ENCODE data around the gene MAGIX. TPM values are rescaled to one million over a fixed set of nuclear protein-coding genes. Genes with fewer than 3 reads are reported as not detected.

Gene MAGIX
- total RNA-seq, 4 donors from 2014 or later, result 5.6 to 28.8 (median 12.7) TPM

DNA sequence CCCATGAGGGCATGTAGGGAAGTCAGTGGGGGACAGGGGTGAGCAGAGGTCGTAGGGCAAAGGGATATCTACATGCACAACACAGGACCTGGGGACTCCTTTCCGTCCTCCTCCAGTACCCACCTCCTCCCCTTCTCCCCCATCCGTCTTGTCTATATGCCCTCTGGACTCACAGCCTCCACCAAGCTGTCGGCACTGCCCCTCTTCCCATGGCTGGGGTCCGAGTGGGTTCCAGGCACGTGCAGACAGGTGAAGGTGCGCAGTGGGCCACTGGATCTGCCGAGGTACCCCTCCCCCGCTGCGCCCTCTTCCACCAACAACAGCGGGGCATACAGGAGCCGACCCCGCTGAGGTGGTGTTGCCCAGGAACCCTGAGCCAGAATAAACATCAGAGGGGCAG lies 42.9 kb downstream of the MAGIX start:
- Histone ChIP-seq H3K27ac (no peak overlapping the region), H3K27me3 (no peaks in the 10 kb centered on the region), H3K4me1 (peaks cover 0 to 3% (median under 1%) of the 10 kb centered on the region in 4 donors), H3K36me3 (no peaks in the 10 kb centered on the region), H3K9me3 (no peaks in the 10 kb centered on the region), H3K4me3 (no peak overlapping the region)
- intact Hi-C loops (cut with DNase I; ENCODE audit: low total_unique reads) (no loop called here), in situ Hi-C loops (cut with MboI; ENCODE audit: low pct_ligation_motif_present in 1 of 4, low pct_unique_long_range_greater_than_20kb in 1 of 4, low sequenced_read_pairs in 3 of 4) (no loop called here)
- TF ChIP-seq POLR2AphosphoS5 (IDR thresholded peaks at IDR 0.05) (no peak), POLR2A (IDR thresholded peaks at IDR 0.05) (no peak), EP300 (IDR thresholded peaks at IDR 0.05; ENCODE audit: low read depth) (no peak)
- TF ChIP-seq, protein P1, sequence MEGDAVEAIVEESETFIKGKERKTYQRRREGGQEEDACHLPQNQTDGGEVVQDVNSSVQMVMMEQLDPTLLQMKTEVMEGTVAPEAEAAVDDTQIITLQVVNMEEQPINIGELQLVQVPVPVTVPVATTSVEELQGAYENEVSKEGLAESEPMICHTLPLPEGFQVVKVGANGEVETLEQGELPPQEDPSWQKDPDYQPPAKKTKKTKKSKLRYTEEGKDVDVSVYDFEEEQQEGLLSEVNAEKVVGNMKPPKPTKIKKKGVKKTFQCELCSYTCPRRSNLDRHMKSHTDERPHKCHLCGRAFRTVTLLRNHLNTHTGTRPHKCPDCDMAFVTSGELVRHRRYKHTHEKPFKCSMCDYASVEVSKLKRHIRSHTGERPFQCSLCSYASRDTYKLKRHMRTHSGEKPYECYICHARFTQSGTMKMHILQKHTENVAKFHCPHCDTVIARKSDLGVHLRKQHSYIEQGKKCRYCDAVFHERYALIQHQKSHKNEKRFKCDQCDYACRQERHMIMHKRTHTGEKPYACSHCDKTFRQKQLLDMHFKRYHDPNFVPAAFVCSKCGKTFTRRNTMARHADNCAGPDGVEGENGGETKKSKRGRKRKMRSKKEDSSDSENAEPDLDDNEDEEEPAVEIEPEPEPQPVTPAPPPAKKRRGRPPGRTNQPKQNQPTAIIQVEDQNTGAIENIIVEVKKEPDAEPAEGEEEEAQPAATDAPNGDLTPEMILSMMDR (IDR thresholded peaks at IDR 0.05), result no peak
- DNase-seq, result no peak
- 87% methylated on average over 13 of the region's 13 CpGs; no CpG with 5 or more reads in 1 of the 2 donors for WGBS, 2 donors (ENCODE audit: low coverage in 1 of 2)

DNA sequence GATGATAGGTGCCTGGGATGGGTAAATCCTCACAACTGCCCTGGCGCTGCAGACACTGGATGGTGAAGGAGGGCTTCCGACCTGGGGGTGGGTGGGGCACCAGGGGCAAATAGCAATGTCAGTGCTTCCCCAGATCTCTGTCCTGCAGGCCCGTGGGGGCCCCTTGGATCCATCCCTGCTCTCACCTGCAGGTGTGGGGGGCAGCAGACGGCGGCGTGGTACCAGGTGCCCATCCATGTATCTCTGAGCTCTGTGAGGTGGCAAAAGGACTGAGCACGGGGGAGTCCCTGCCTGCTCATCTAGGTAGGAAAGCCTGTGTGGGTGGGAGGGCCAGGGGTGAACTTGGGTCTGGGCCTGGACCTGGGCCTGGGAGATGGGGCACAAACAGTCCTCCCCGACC lies 44.0 kb downstream of the MAGIX start:
- H3K4me3 ChIP-seq, result no peak overlapping the region
- TF ChIP-seq POLR2A (IDR thresholded peaks at IDR 0.05) (no peak), POLR2AphosphoS5 (IDR thresholded peaks at IDR 0.05) (no peak)
- no peaks in the 10 kb centered on the region for H3K36me3 ChIP-seq
- H3K27ac ChIP-seq, result no peak overlapping the region
- DNase-seq, result no peak
- in situ Hi-C loops (cut with MboI; ENCODE audit: low pct_ligation_motif_present in 1 of 4, low pct_unique_long_range_greater_than_20kb in 1 of 4, low sequenced_read_pairs in 3 of 4) (no loop called here), intact Hi-C loops (cut with DNase I; ENCODE audit: low total_unique reads) (no loop called here)
- no peaks in the 10 kb centered on the region for H3K9me3 ChIP-seq
- no peaks in the 10 kb centered on the region for H3K27me3 ChIP-seq
- WGBS, 2 donors (ENCODE audit: low coverage in 1 of 2), result 69% methylated on average over 6 of the region's 8 CpGs; no CpG with 5 or more reads in 1 of the 2 donors
- no peaks in the 10 kb centered on the region for H3K4me1 ChIP-seq

DNA sequence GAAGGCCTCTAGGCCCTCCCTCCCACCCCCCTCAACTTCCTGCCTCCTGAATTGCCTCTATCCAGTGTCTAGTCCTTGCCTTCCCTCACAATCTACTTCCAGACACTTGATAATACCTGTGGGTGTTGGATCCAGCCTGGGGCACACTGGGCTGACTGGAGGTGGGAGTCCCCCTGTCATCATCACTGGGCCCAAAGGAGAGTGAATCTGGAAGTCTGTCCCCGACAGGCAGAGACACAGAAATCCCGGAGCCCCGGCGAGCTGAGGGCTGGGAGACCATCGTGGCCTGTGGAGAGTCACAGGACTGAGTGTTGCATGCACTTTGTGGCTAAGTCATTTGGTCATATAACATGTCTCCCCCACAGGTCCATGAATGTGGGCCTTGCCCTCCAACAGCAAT lies 45.8 kb downstream of the MAGIX start:
- no peak for TF ChIP-seq POLR2A (IDR thresholded peaks at IDR 0.05)
- no peak for TF ChIP-seq POLR2AphosphoS5 (IDR thresholded peaks at IDR 0.05)
- TF ChIP-seq EP300 (IDR thresholded peaks at IDR 0.05; ENCODE audit: low read depth), result no peak
- TF ChIP-seq, protein P1 (IDR thresholded peaks at IDR 0.05), result no peak
- H3K36me3 ChIP-seq, result no peaks in the 10 kb centered on the region
- intact Hi-C loops (cut with DNase I; ENCODE audit: low total_unique reads) (no loop called here), in situ Hi-C loops (cut with MboI; ENCODE audit: low pct_ligation_motif_present in 1 of 4, low pct_unique_long_range_greater_than_20kb in 1 of 4, low sequenced_read_pairs in 3 of 4) (no loop called here)
- DNase-seq, result no peak
- WGBS, 2 donors (ENCODE audit: low coverage in 1 of 2), result 95% methylated on average over 5 of the region's 5 CpGs; no CpG with 5 or more reads in 1 of the 2 donors
- no peaks in the 10 kb centered on the region for H3K4me1 ChIP-seq
- H3K4me3 ChIP-seq, result no peak overlapping the region
- H3K27ac ChIP-seq, result no peak overlapping the region
- no peaks in the 10 kb centered on the region for H3K27me3 ChIP-seq
- H3K9me3 ChIP-seq, result no peaks in the 10 kb centered on the region

DNA sequence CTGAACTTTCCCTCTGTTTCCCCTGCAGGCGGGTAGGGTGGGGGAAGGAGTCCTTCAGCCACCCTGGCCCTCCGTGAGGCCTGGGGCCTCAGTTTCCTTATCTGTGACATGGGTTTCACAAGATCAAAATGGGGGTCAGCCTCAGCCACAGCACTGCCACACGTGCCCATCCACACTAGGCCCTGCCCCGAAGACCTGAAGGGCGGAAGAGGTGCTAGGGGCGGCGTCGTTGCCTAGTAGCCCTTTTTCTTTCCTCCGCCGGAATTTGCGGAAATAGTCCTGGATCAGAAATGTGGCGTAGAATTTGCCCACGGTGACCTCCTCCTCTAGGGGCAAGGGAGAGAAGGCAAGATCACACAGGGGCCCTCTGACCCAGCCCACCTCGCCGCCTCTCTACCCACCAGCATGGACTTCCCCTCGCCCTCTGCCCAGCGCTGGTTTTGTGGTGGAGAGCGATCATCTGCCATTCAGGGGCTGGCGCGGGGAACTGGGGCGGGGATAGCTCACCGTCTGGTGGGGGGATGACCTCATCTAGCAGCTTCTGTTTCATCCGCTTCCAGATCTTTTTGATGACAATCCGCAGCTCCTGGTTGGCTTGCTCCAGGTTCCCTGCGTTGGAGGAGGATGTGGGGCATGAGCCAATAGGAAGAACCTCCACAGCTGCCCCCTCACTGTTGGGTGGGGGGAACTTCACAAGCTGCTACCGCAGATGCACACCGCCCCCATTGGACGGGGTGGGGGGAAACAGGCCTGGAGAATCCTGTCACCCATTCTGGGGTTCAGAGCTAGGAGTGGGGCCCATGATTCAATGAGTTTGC lies 47.1 kb downstream of the MAGIX start:
- intact Hi-C loops (cut with DNase I; ENCODE audit: low total_unique reads) (no loop called here), in situ Hi-C loops (cut with MboI; ENCODE audit: low pct_ligation_motif_present in 1 of 4, low pct_unique_long_range_greater_than_20kb in 1 of 4, low sequenced_read_pairs in 3 of 4) (no loop called here)
- 61% methylated on average over 28 of the region's 28 CpGs; no CpG with 5 or more reads in 1 of the 2 donors for WGBS, 2 donors (ENCODE audit: low coverage in 1 of 2)
- no peaks in the 10 kb centered on the region for H3K9me3 ChIP-seq
- no peak overlapping the region for H3K4me3 ChIP-seq
- TF ChIP-seq, protein P1 (IDR thresholded peaks at IDR 0.05), result no peak
- TF ChIP-seq POLR2AphosphoS5 (IDR thresholded peaks at IDR 0.05) (no peak), EP300 (IDR thresholded peaks at IDR 0.05; ENCODE audit: low read depth) (no peak), POLR2A (IDR thresholded peaks at IDR 0.05) (no peak)
- no peaks in the 10 kb centered on the region for H3K36me3 ChIP-seq
- no peak for DNase-seq
- H3K4me1 ChIP-seq, result no peaks in the 10 kb centered on the region
- H3K27ac ChIP-seq, result no peak overlapping the region
- H3K27me3 ChIP-seq, result no peaks in the 10 kb centered on the region
